Smooth muscle cell (in vitro differentiated cells): Measurements from ENCODE around the gene SLC35A3. TPM values are rescaled to one million over a fixed set of nuclear protein-coding genes. Genes with fewer than 3 reads are reported as not detected.
"Not testable (repeated sequence)": the region's sequence is repeated elsewhere in the genome, so short reads cannot be mapped to it uniquely, and the experiment has no call there.

Experiments used
- DNase-seq: peaks from one replicate; lab custom pipeline; 2025; ENCODE audit not compliant: unreplicated experiment; lab: John Stamatoyannopoulos, UW
- H2AFZ ChIP-seq: fragments of 200-600 bp; sonication (generic); 2 replicates; pipeline ENCODE4 v1.6.0; 2016; ENCODE audit warnings: antibody characterized with exemption, low read depth, mild to moderate bottlenecking
- H3F3A ChIP-seq: fragments of 200-600 bp; sonication (generic); 2 replicates; pipeline ENCODE4 v1.6.0; 2017; ENCODE audit warnings: antibody characterized with exemption, low read depth
- H3K27ac ChIP-seq: fragments of 200-600 bp; sonication (generic); 2 replicates; pipeline ENCODE4 v1.5.1; 2016; ENCODE audit warnings: low read depth, mild to moderate bottlenecking
- H3K27me3 ChIP-seq: fragments of 200-600 bp; sonication (generic); 2 replicates; pipeline ENCODE4 v1.6.1; 2016; ENCODE audit warnings: low read depth, mild to moderate bottlenecking
- H3K36me3 ChIP-seq: fragments of 200-600 bp; sonication (generic); 2 replicates; pipeline ENCODE4 v1.5.1; 2016; ENCODE audit warnings: low read depth
- H3K4me1 ChIP-seq: fragments of 200-600 bp; sonication (generic); 2 replicates; pipeline ENCODE4 v1.5.1; 2016; ENCODE audit warnings: low read depth
- H3K4me2 ChIP-seq: fragments of 200-600 bp; sonication (generic); 2 replicates; pipeline ENCODE4 v1.6.0; 2016; ENCODE audit warnings: mild to moderate bottlenecking
- H3K4me3 ChIP-seq: fragments of 200-600 bp; sonication (generic); 2 replicates; pipeline ENCODE4 v1.5.1; 2016; ENCODE audit warnings: mild to moderate bottlenecking
- H3K79me2 ChIP-seq: fragments of 200-600 bp; sonication (generic); 2 replicates; pipeline ENCODE4 v1.6.0; 2016; ENCODE audit warnings: low read depth, mild to moderate bottlenecking
- H3K9ac ChIP-seq: fragments of 200-600 bp; sonication (generic); 2 replicates; pipeline ENCODE4 v1.6.0; 2016; ENCODE audit warnings: low read depth
- H3K9me3 ChIP-seq: fragments of 200-600 bp; sonication (generic); replicated peaks from 2 replicates; pipeline ENCODE4 v1.5.1; 2016; ENCODE audit warnings: low read depth
- H4K20me1 ChIP-seq: fragments of 200-600 bp; sonication (generic); 2 replicates; pipeline ENCODE4 v1.6.0; 2016; ENCODE audit warnings: low read depth
- WGBS: methylation state at CpG from one replicate; pipeline ENCODE4 v1.1.7; 2016; ENCODE audit warnings: low lambda C conversion rate; 5-methylcytosine and 5-hydroxymethylcytosine counted together
- polyA plus RNA-seq: library from polyadenylated mRNA; unstranded; fragments of >200 nt; fragmentation: Nextera tagmentation; extraction: Ambion mirVana; gene quantifications from 2 replicates; pipeline ENCODE4 v1.2.1, GENCODE V29; 2016
- total RNA-seq: library from RNA; depleted of rRNA; stranded (reverse); fragments of >200 nt; gene quantifications from 2 replicates; pipeline ENCODE4 v1.2.3, GENCODE V29; 2014
- TF ChIP-seq, protein P1 (sequence below): fragments of 200-600 bp; sonication (generic); IDR thresholded peaks from 2 replicates; pipeline ENCODE4 v1.5.1; 2017; ENCODE audit warnings: borderline replicate concordance, mild to moderate bottlenecking, antibody characterized with exemption; ENCODE audit not compliant: insufficient read depth, poor library complexity, severe bottlenecking

Gene SLC35A3
- total and polyA plus RNA-seq, 2 experiments from 2014 or later = 8.2 to 33.5 TPM

GRCh38 chr1:100045206-100045605, 75.4 kb downstream of the SLC35A3 start:
- Histone ChIP-seq H3K36me3 (peaks cover 7% of the 10 kb centered on the region), H3K27ac (no peak overlapping the region), H3K9me3 (no peaks in the 10 kb centered on the region), H3K4me3 (no peak overlapping the region), H3K27me3 (no peaks in the 10 kb centered on the region), H2AFZ (no peak overlapping the region), H3K4me2 (no peak overlapping the region), H4K20me1 (peaks cover 99% of the 10 kb centered on the region), H3K4me1 (peaks cover 12% of the 10 kb centered on the region), H3F3A (no peaks in the 10 kb centered on the region), H3K79me2 (peaks cover 100% of the 10 kb centered on the region), H3K9ac (no peak overlapping the region)
- DNase-seq = no peak
- 97% methylated on average over 5 of the region's 5 CpGs for WGBS
- TF ChIP-seq, protein P1, sequence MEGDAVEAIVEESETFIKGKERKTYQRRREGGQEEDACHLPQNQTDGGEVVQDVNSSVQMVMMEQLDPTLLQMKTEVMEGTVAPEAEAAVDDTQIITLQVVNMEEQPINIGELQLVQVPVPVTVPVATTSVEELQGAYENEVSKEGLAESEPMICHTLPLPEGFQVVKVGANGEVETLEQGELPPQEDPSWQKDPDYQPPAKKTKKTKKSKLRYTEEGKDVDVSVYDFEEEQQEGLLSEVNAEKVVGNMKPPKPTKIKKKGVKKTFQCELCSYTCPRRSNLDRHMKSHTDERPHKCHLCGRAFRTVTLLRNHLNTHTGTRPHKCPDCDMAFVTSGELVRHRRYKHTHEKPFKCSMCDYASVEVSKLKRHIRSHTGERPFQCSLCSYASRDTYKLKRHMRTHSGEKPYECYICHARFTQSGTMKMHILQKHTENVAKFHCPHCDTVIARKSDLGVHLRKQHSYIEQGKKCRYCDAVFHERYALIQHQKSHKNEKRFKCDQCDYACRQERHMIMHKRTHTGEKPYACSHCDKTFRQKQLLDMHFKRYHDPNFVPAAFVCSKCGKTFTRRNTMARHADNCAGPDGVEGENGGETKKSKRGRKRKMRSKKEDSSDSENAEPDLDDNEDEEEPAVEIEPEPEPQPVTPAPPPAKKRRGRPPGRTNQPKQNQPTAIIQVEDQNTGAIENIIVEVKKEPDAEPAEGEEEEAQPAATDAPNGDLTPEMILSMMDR = no peak

- not testable (repeated sequence) for H3K9ac ChIP-seq, H3K36me3 ChIP-seq, H3K4me1 ChIP-seq, H3K27me3 ChIP-seq, H3K4me2 ChIP-seq, DNase-seq, H3K27ac ChIP-seq, H3K9me3 ChIP-seq, H3F3A ChIP-seq, H3K4me3 ChIP-seq, H2AFZ ChIP-seq
- Histone ChIP-seq H4K20me1 (peaks cover 94% of the 10 kb centered on the region), H3K79me2 (peaks cover 99% of the 10 kb centered on the region)
- 98% methylated on average over 11 of the region's 11 CpGs for WGBS
Measured at GRCh38 chr1:100047235-100047708, 77.5 kb downstream of the SLC35A3 start.

DNA sequence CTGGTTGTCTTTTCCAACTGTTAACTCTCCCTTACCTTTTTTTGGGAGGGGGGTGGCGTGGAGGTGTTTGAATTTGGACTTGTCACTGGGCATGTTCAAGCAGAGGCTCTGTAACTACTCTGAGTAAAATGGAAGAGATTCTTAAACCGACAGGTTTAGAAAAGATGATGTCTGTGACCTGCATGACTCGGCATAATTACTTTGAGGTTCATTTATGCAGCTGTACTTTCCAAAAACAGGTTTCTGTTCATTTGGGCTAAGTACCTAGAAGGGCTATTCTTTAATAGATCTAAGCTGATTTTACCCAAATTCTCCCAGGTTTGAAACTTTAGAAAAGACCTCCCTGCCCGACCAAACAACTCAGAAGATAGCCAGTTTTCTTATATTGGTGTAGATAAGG, 80.3 kb downstream of the SLC35A3 start:
- Histone ChIP-seq H3K79me2 (peaks cover 98% of the 10 kb centered on the region), H3K4me1 (no peaks in the 10 kb centered on the region), H3F3A (no peaks in the 10 kb centered on the region), H3K4me2 (no peak overlapping the region), H4K20me1 (peaks cover 94% of the 10 kb centered on the region), H3K9me3 (no peaks in the 10 kb centered on the region), H3K4me3 (no peak overlapping the region), H3K27ac (peak overlapping the region; percentile 74), H2AFZ (no peak overlapping the region), H3K27me3 (no peaks in the 10 kb centered on the region), H3K9ac (no peak overlapping the region), H3K36me3 (no peaks in the 10 kb centered on the region)
- TF ChIP-seq, protein P1 = no peak
- DNase-seq = no peak
- WGBS = 81% methylated on average over 4 of the region's 4 CpGs

- Histone ChIP-seq H3K79me2 (peaks cover 98% of the 10 kb centered on the region), H2AFZ (no peak overlapping the region), H3K9ac (no peak overlapping the region), H3K4me2 (no peak overlapping the region), H3K36me3 (no peaks in the 10 kb centered on the region), H4K20me1 (peaks cover 94% of the 10 kb centered on the region), H3K4me1 (no peaks in the 10 kb centered on the region), H3K9me3 (no peaks in the 10 kb centered on the region), H3K27me3 (no peaks in the 10 kb centered on the region), H3K27ac (no peak overlapping the region), H3K4me3 (no peak overlapping the region), H3F3A (no peaks in the 10 kb centered on the region)
- WGBS = 87% methylated on average over 4 of the region's 4 CpGs
- no peak for DNase-seq
- TF ChIP-seq, protein P1 = no peak
Measured at GRCh38 chr1:100051401-100051800, 81.6 kb downstream of the SLC35A3 start.
